GM19395 (cell line): Measurements from ENCODE around the gene TPST2.
A peak's percentile ranks its signal among the peaks of the same experiment; 100 is the strongest.
"Not testable (repeated sequence)": the region's sequence is repeated elsewhere in the genome, so short reads cannot be mapped to it uniquely, and the experiment has no call there.

Experiments
- ATAC-seq: cut with Tn5 transposase; IDR thresholded peaks from one replicate; pipeline ENCODE4 v1.9.1; 2021; ENCODE audit warnings: mild to moderate bottlenecking, moderate library complexity; ENCODE audit not compliant: unreplicated experiment

The TPST2 gene

GRCh38 chr22:26589845-26590736 lies at the start of gene TPST2:
TSS of gene TPST2 (minus strand) at chr22:26590132. CDS start at chr22:26541630, 48,502 bp downstream.
- ATAC-seq, result peak; percentile 57

- ATAC-seq, result no peak
Observed at GRCh38 chr22:26636296-26636695, 46.4 kb upstream of the TPST2 start.

DNA sequence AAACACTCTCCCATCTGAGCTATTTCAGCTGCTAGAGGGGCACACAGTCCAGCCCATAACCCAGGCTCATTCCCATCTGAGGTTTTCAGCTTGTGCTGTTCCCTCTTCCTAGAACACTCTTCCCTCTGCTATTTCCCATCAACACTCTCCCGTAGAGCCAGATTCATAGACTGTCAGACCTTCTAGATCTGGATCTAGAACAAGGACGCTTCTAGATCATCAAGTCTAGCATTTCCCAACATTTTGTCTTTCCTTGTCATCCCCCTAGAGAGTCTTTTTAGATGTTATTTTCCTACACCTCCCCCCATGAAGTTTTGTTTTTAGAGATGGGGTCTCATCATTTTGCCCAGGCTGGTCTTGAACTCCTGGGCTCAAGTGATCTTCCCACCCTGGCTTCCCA lies 45.2 kb upstream of the TPST2 start:
- ATAC-seq, result no peak

GRCh38 chr22:26634189-26634588 lies 44.3 kb upstream of the TPST2 start:
- no peak for ATAC-seq

DNA sequence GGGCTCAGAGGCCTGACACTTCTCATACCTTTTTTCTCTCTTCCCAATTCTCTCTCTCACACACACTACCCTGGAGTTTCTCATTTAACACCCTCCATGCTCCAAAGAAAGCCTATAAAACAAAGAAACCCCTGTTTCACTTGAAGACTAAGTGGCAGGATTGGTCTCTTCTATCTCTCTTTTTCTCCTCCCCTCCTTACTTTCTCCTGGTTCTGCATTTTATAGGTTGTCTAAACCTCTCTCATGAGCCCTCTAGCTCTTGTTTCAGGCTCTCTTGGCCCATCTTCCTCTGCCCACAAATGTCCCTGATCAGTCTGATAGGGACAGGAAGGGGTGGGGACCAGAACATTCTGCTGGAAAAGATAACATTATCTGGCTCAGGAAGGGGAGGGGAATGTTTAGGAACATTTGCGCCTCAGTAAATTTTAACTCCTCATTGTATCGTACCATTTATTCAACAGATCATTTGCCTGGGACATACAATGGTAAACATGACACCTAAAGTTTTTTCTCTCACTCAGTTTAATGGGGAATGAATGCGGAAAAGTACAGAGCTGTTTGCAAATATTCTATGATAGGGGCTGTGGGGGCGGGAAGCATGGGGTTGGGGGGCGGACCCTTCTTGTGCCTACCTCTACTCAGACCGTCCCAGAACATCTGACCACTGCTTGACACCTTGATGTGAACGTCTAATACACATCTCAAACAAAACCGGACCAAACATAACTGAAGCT lies 42.7 kb upstream of the TPST2 start:
- ATAC-seq, result no peak

GRCh38 chr22:26631282-26631681 lies 41.4 kb upstream of the TPST2 start:
- no peak for ATAC-seq

DNA sequence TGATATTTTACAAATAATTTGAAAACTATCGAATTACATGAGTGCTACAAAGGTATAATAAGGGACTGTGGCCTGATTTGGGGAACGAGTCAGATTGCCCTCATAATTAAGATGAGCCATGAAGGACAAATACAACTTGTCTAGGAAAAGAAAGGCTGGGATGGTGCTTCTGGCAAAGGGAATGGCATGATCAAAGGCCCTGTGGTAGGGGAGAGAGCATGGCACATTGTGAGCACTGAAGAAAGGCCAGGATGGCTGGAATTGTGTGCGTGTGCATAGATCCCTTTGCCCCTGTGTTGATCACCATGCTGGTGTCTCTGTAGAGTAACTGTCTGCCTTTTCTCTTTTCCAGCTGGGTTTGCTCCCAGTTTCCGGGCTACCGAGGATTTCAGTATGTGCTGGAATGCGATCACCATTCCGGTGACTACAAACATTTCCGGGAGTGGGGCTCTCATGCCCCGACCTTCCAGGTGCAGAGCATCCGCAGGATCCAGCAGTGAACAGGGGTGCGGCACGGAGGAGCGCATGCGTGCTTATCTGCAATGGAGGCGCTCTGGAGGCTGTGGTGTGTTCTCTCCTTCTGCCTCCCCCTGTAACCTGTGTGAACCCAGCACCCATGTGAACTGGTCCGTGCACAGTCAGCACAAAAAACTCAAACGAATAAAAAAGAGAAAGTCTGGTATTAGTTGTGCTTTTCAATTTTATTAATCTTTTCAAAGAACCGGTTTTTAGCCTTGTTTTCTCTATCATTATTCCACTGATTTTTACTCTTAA lies 40.2 kb upstream of the TPST2 start:
- ATAC-seq, result no peak

GRCh38 chr22:26624803-26625202 lies 34.9 kb upstream of the TPST2 start:
- ATAC-seq, result no peak

DNA sequence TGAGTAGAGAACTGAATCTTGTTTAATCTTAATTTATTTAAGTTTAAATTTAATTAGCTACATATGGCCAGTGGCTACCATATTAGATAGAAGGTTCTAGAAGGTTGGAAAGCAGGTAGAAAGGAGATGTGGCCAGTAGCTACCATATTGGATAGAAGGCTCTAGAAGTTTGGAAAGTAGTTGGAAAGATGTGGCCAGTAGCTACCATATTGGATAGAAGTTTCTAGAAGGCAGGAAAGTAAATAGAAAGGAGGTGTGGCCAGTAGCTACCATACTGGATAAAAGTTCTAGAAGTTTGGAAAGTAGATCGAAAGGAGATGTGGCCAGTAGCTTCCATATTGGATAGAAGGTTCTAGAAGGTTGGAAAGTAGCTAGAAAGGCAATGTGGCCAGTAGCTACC lies 34.1 kb upstream of the TPST2 start:
- ATAC-seq, result no peak

- no peak for ATAC-seq
Observed at GRCh38 chr22:26621663-26622062, 31.7 kb upstream of the TPST2 start, which contains the start of gene CRYBA4. TSS of gene CRYBA4 (plus strand) at chr22:26621963. CDS start at chr22:26622597, 634 bp downstream.

- no peak for ATAC-seq
Observed at GRCh38 chr22:26620197-26620596, 30.3 kb upstream of the TPST2 start.

DNA sequence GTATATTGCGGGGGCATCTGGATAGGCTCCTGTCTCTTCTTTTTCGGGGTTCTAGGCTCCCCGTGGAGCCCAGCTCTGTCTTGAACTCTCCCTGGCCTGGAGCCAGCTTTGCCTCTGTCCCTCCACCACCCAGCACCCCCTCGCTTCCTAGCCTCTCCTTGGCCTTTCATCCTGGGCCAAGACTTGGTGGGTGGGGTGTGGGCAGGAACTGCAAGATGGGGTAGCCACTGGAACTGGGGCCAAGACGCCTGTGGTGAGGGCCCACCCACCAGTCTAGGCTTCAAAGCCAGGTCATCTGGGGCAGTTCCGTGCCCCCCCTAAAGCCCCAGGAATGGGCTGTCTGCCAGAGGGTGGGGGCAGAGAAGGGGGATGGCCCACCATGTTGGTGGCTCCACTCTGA lies 29.6 kb upstream of the TPST2 start:
- ATAC-seq, result no peak

GRCh38 chr22:26618455-26618854 lies 28.5 kb upstream of the TPST2 start:
- ATAC-seq, result no peak

DNA sequence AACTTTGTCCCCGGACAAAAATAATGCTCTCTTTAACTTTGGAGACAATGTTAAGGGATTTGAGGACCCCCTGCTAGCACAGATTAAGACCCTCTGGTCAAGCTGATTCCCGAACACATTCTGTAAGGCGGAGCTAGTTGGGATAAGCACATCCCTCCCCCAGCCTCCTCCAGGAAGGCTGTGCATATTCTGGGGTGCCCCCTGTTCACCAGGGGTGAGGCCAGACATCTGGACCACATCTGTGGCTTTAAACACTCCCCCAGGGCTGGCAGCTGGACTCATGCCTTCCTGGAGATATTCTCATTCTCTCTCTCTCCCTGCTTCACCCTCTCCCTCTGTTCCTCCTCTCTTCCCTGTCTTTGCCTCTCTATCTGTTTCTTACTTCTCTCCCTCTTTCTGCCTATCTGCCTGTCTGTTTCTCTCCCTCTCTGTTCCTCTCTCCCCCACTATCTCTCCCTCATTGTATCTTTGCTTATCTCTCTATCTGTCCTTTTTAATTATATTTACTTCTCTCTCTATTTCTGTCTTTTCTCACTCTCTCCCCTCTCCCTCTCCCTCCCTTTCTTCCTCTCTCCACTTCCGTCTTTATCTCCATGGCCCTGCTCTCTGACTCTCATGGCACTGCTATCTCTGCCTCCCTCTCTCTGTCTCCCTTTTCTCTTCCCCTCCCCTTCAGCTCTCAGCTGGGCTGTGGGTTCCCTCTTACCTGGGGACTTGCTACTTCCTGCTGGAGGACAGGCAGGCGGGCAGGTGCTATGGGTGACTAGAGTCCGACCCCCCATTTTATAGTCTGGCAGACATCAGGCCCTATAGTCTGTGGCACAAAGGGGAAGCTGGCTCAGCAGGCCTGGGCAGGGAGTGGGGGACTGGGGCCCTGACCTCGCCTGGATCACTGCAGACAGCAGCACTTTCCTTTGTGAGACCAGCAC lies 27.6 kb upstream of the TPST2 start, which contains the start of gene CRYBB1:
TSS of gene CRYBB1 (minus strand) at position 757 of the 929 bp plus-strand sequence. CDS start 1,708 bp downstream, outside the sequence.
- no peak for ATAC-seq

DNA sequence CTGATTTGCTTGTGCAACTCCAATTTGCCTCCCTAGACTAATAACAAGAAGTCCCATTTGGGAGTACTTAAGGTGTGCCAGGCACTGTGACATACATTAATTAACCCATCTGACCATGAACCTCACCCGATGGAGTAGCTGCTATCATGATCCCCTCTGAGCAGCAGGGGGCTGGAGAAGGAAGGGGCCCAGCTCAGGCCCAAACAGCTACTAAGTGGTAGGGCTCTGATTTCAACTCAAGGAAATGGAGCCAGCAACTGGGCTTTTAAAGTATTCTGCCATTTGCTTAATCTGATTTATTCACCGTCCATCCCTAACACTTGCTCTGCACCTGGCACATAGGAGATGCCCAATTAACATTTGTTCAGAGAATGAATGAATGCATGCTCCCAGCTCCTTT lies 26.7 kb upstream of the TPST2 start:
- no peak for ATAC-seq

DNA sequence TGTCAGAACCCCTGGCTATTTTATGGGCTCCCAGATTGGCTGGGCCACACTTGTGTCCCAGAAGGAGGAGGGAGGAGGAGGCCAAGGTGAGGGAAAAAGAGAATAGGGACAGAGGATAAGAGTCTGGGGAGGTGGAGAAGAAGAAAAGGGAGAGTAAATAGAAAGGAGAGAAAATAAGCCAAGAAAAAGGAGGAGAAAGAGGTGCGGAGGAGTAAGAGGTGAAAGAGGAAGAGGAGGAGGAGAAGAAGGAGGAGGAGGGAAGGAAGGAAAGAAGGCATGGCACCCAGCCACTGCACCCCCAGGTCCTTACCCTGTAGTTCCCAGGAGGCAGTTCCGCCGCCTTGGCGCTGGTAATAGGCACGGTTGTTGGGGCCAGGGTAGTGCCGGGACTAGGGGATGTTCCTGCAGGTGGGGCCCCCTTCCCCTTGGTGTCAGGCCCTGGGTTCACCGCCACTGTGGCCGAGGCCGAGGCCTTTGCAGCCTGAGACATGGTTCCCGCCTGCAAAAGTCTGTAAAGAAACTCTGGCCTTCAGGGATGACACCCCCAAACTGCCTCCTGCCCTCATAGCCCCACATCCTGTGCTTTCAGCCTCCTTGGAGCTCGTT lies 26.0 kb upstream of the TPST2 start:
- ATAC-seq, result no peak

DNA sequence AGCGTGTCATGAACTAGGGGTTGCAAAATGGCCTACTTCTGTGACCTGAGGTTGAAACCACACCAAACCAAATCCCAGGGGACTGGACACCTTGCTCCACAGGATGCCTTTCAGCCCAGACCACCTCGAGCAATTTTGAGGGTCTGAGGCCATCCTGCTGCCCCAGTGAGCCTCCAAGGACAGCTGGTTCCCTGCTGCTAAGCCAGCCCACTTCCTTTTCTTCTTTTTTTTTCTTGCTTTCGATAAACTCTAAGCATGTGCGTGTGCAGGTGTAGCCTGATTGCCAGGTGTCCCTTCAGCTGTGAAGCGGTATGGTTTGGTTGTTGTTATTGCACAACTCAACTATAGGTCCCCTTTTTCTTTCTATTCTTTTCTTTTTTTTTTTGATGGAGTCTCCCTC lies 25.2 kb upstream of the TPST2 start:
- peak; percentile 58 for ATAC-seq

- ATAC-seq, result no peak
Observed at GRCh38 chr22:26614322-26614721, 24.4 kb upstream of the TPST2 start.

DNA sequence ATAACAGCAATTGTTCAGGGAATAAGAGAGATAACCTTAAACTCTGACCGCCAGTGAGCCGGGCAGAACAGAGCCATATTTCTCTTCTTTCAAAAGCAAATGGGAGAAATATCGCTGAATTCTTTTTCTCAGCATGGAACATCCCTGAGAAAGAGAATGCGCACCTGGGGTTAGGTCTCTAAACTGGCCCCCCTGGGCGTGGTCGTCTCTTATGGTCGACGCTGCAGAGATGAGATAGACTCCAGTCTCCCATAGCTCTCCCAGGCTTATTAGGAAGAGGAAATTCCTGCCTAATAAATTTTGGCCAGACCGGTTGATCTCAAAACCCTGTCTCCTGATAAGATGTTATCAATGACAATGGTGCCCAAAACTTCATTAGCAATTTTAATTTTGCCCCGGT lies 23.8 kb upstream of the TPST2 start:
- not testable (repeated sequence) for ATAC-seq

GRCh38 chr22:26612652-26613051 lies 22.7 kb upstream of the TPST2 start:
- no peak for ATAC-seq
